GM21529 (cell line): ENCODE results near the gene TRPC5OS.

Source experiments
- ATAC-seq: cut with Tn5 transposase; IDR thresholded peaks from one replicate; pipeline ENCODE4 v1.9.1; 2021; ENCODE audit not compliant: unreplicated experiment

The TRPC5OS gene

GRCh38 chrX:111875881-111876280, at the start of gene TRPC5OS:
Gene TRPC5OS, plus strand, starts transcription at chrX:111876181. Its CDS starts 25,669 bp downstream, at chrX:111901850.
- no peak for ATAC-seq

GRCh38 chrX:111829345-111829744, 46.6 kb upstream of the TRPC5OS start:
- ATAC-seq, result no peak

GRCh38 chrX:111830571-111830970, 45.4 kb upstream of the TRPC5OS start:
- no peak for ATAC-seq

GRCh38 chrX:111831343-111831742, 44.6 kb upstream of the TRPC5OS start:
- no peak for ATAC-seq

GRCh38 chrX:111837197-111837596, 38.8 kb upstream of the TRPC5OS start:
- no peak for ATAC-seq

- ATAC-seq, result no peak
Measured at GRCh38 chrX:111847491-111848133, 28.4 kb upstream of the TRPC5OS start.

- no peak for ATAC-seq
Measured at GRCh38 chrX:111848541-111848940, 27.4 kb upstream of the TRPC5OS start.

- ATAC-seq, result no peak
Measured at GRCh38 chrX:111850975-111851374, 25.0 kb upstream of the TRPC5OS start.

GRCh38 chrX:111854556-111855490, 21.2 kb upstream of the TRPC5OS start:
- ATAC-seq, result no peak

GRCh38 chrX:111857534-111858060, 18.4 kb upstream of the TRPC5OS start:
- ATAC-seq, result no peak

GRCh38 chrX:111861605-111862004, 14.4 kb upstream of the TRPC5OS start:
- ATAC-seq, result no peak

- ATAC-seq, result no peak
Measured at GRCh38 chrX:111867236-111867635, 8.7 kb upstream of the TRPC5OS start.

- ATAC-seq, result peak; percentile 73
Measured at GRCh38 chrX:111868726-111869638, 7.0 kb upstream of the TRPC5OS start.

- peak; percentile 74 for ATAC-seq
Measured at GRCh38 chrX:111869639-111870034, 6.3 kb upstream of the TRPC5OS start.

- no peak for ATAC-seq
Measured at GRCh38 chrX:111874241-111874640, 1.7 kb upstream of the TRPC5OS start.

GRCh38 chrX:111876646-111877045, 665 bp downstream of the TRPC5OS start:
- ATAC-seq, result no peak

GRCh38 chrX:111877681-111878080, 1.7 kb downstream of the TRPC5OS start:
- no peak for ATAC-seq

- ATAC-seq, result no peak
Measured at GRCh38 chrX:111880735-111881134, 4.8 kb downstream of the TRPC5OS start.

GRCh38 chrX:111881715-111882114, 5.7 kb downstream of the TRPC5OS start:
- ATAC-seq, result no peak

- ATAC-seq, result no peak
Measured at GRCh38 chrX:111886678-111887077, 10.7 kb downstream of the TRPC5OS start.

- no peak for ATAC-seq
Measured at GRCh38 chrX:111888600-111888999, 12.6 kb downstream of the TRPC5OS start.
